Astrocyte of the spinal cord (primary cell): ENCODE results near the gene MDM2.

Experiments
- DNase-seq: peaks from one replicate; pipeline ENCODE4 v3.0.0; 2011; ENCODE audit warnings: low read depth, low spot score
- H3K4me3 ChIP-seq: 2 replicates; pipeline ENCODE4 v1.5.1; 2011; ENCODE audit warnings: low read depth, mild to moderate bottlenecking, low read length, moderate library complexity
- CTCF ChIP-seq: IDR thresholded peaks from 2 replicates; pipeline ENCODE4 v1.5.1; 2012; ENCODE audit warnings: low read depth, mild to moderate bottlenecking, low read length, inconsistent platforms
- in situ Hi-C: cut with HindIII; loops from 2 replicates; pipeline ENCODE4 v1.10.0; 2017; ENCODE audit warnings: low sequenced_read_pairs

MDM2 gene

GRCh38 chr12:68896881-68897540 is 89.0 kb downstream of the MDM2 start:
- no peak for TF ChIP-seq CTCF
- in situ Hi-C loops: no loop called here
- H3K4me3 ChIP-seq: no peak overlapping the region
- DNase-seq: no peak

GRCh38 chr12:68899251-68899771 is 91.3 kb downstream of the MDM2 start:
- DNase-seq: peak; percentile 79
- in situ Hi-C loops: no loop called here

GRCh38 chr12:68900241-68900640 is 92.3 kb downstream of the MDM2 start:
- DNase-seq: no peak

More at GRCh38 chr12:68899251-68899771, 91.3 kb downstream of the MDM2 start:
- TF ChIP-seq CTCF: peak; percentile 69
- H3K4me3 ChIP-seq: no peak overlapping the region

More at GRCh38 chr12:68900241-68900640, 92.3 kb downstream of the MDM2 start:
- H3K4me3 ChIP-seq: no peak overlapping the region
- in situ Hi-C loops: no loop called here
- no peak for TF ChIP-seq CTCF
